Daoy (cell line): Measurements from ENCODE around the gene ETV6. TPM values are rescaled to one million over a fixed set of nuclear protein-coding genes. Genes with fewer than 3 reads are reported as not detected.
A peak's percentile ranks its signal among the peaks of the same experiment; 100 is the strongest.
"Not testable (repeated sequence)": the region's sequence is repeated elsewhere in the genome, so short reads cannot be mapped to it uniquely, and the experiment has no call there.

ENCODE experiments used
- DNase-seq: peaks from one replicate; pipeline ENCODE4 v3.0.0-alpha.2; 2015; ENCODE audit warnings: low read depth
- total RNA-seq: library from RNA; depleted of rRNA; stranded (reverse); fragments of >200 nt; shearing (Covaris generic); gene quantifications from 2 replicates; pipeline ENCODE4 v1.2.3, GENCODE V29; 2014; rRNA removed

ETV6 gene
- 4.0 and 4.3 TPM in 2 replicates for total RNA-seq

GRCh38 chr12:11649413-11650285 is at the start of gene ETV6:
Gene ETV6, plus strand, starts transcription at chr12:11649674. Its CDS starts 454 bp downstream, at chr12:11650128.
- DNase-seq = peak; percentile 61

GRCh38 chr12:11600199-11600598 is 49.3 kb upstream of the ETV6 start:
- DNase-seq = no peak

GRCh38 chr12:11601647-11602046 is 47.8 kb upstream of the ETV6 start:
- no peak for DNase-seq

GRCh38 chr12:11607313-11608081 is 42.0 kb upstream of the ETV6 start:
- no peak for DNase-seq

GRCh38 chr12:11609045-11609444 is 40.4 kb upstream of the ETV6 start:
- no peak for DNase-seq

- no peak for DNase-seq
These were observed 34.0 kb upstream of the ETV6 start for GRCh38 chr12:11615481-11615880.

GRCh38 chr12:11618046-11618445 is 31.4 kb upstream of the ETV6 start:
- no peak for DNase-seq

GRCh38 chr12:11621797-11622423 is 27.6 kb upstream of the ETV6 start:
- DNase-seq = peak; percentile 27

- DNase-seq = no peak
These were observed 26.6 kb upstream of the ETV6 start for GRCh38 chr12:11622876-11623281.

- DNase-seq = no peak
These were observed 26.1 kb upstream of the ETV6 start for GRCh38 chr12:11623382-11623781.

GRCh38 chr12:11624116-11624515 is 25.4 kb upstream of the ETV6 start:
- no peak for DNase-seq

GRCh38 chr12:11627709-11628108 is 21.8 kb upstream of the ETV6 start:
- DNase-seq = not testable (repeated sequence)

GRCh38 chr12:11628353-11628752 is 21.1 kb upstream of the ETV6 start:
- DNase-seq = no peak

GRCh38 chr12:11630046-11630706 is 19.3 kb upstream of the ETV6 start:
- DNase-seq = no peak

GRCh38 chr12:11631288-11631687 is 18.2 kb upstream of the ETV6 start:
- no peak for DNase-seq

- DNase-seq = not testable (repeated sequence)
These were observed 17.6 kb upstream of the ETV6 start for GRCh38 chr12:11631881-11632280.

GRCh38 chr12:11633968-11634367 is 15.5 kb upstream of the ETV6 start:
- DNase-seq = no peak

GRCh38 chr12:11635341-11635740 is 14.1 kb upstream of the ETV6 start:
- no peak for DNase-seq

GRCh38 chr12:11638315-11638916 is 11.1 kb upstream of the ETV6 start:
- no peak for DNase-seq

- no peak for DNase-seq
These were observed 10.0 kb upstream of the ETV6 start for GRCh38 chr12:11639454-11639853.

- DNase-seq = no peak
These were observed 8.0 kb upstream of the ETV6 start for GRCh38 chr12:11641522-11641921.
